PFSK-1 (cell line): Measurements from ENCODE around the gene ILF3.

Experiments used
- FOXP2 ChIP-seq: optimal IDR thresholded peaks from 2 replicates; pipeline ENCODE3; 2011; ENCODE audit warnings: borderline replicate concordance, control low read depth, inconsistent platforms; ENCODE audit not compliant: insufficient read depth; ENCODE audit errors: extremely low read length, extremely low read depth
- POLR2AphosphoS5 ChIP-seq: IDR thresholded peaks from 2 replicates; pipeline ENCODE4 v1.6.1; 2012; ENCODE audit warnings: low read depth, mild to moderate bottlenecking, control low read depth, low read length, moderate library complexity
- SIN3A ChIP-seq: IDR thresholded peaks from 2 replicates; pipeline ENCODE4 v1.6.1; 2012; ENCODE audit warnings: mild to moderate bottlenecking, low read length, moderate library complexity, borderline replicate concordance; ENCODE audit not compliant: insufficient read depth
- TAF1 ChIP-seq: IDR thresholded peaks from 2 replicates; pipeline ENCODE4 v1.6.1; 2012; ENCODE audit warnings: low read length, control low read depth, borderline replicate concordance; ENCODE audit not compliant: insufficient read depth
- TF ChIP-seq, protein P1 (sequence below), 2 experiments: IDR thresholded peaks; 2 replicates each; pipeline versions ENCODE4 v1.6.1 to v1.8.0; 2011 to 2012; ENCODE audit warnings: low read depth in 2 of 2, low read length in 2 of 2, control low read depth in 1 of 2, inconsistent platforms in 1 of 2, mild to moderate bottlenecking in 1 of 2, moderate library complexity in 1 of 2; ENCODE audit not compliant: insufficient read depth in 1 of 2

Gene ILF3

GRCh38 chr19:10641248-10641647 lies 12.9 kb upstream of the ILF3 start:
- no peak for TF ChIP-seq TAF1
- no peak for TF ChIP-seq FOXP2
- TF ChIP-seq, protein P1, sequence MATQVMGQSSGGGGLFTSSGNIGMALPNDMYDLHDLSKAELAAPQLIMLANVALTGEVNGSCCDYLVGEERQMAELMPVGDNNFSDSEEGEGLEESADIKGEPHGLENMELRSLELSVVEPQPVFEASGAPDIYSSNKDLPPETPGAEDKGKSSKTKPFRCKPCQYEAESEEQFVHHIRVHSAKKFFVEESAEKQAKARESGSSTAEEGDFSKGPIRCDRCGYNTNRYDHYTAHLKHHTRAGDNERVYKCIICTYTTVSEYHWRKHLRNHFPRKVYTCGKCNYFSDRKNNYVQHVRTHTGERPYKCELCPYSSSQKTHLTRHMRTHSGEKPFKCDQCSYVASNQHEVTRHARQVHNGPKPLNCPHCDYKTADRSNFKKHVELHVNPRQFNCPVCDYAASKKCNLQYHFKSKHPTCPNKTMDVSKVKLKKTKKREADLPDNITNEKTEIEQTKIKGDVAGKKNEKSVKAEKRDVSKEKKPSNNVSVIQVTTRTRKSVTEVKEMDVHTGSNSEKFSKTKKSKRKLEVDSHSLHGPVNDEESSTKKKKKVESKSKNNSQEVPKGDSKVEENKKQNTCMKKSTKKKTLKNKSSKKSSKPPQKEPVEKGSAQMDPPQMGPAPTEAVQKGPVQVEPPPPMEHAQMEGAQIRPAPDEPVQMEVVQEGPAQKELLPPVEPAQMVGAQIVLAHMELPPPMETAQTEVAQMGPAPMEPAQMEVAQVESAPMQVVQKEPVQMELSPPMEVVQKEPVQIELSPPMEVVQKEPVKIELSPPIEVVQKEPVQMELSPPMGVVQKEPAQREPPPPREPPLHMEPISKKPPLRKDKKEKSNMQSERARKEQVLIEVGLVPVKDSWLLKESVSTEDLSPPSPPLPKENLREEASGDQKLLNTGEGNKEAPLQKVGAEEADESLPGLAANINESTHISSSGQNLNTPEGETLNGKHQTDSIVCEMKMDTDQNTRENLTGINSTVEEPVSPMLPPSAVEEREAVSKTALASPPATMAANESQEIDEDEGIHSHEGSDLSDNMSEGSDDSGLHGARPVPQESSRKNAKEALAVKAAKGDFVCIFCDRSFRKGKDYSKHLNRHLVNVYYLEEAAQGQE (IDR thresholded peaks at IDR 0.05; ENCODE audit: insufficient read depth in 1 of 2, low read depth in 2 of 2, low read length in 2 of 2) = no peak
- no peak for TF ChIP-seq SIN3A
- no peak for TF ChIP-seq POLR2AphosphoS5

DNA sequence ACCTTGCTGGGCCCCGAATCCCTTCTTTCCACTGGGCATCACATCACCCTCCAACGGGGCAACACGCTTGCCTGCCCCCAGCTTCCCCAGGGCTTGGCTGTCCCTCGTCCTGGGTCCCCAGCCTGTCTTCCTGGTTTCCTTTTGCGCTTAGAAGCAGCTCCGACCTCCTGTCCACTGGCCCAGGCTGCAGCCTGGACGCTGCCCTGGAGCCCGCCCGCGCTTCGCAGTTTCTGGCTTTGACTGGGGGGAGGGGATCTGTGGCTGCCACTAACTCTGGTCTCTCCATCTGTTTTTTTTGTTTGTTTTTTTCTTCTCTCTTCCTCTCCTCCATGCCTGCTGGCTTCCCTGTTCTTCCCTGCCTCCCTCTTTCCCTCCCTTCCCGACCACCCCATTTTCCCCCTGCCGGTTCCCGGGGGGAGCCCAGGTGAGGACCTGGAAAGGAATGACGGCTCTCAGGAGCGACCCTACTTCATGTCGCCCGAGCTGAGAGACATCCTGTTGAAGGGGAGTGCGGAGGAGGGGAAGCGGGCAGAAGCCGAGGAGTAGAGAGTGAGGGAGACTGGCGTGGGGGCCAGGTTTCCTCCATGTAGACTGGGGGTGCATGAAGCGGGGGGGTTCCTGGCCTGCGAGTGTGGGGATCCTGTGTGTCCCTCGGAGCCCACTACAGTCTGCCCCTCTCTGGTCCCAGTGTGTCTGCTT lies 11.5 kb upstream of the ILF3 start:
- TF ChIP-seq, protein P1 (IDR thresholded peaks at IDR 0.05; ENCODE audit: insufficient read depth in 1 of 2, low read depth in 2 of 2, low read length in 2 of 2) = no peak
- TF ChIP-seq FOXP2 (no peak), POLR2AphosphoS5 (no peak), TAF1 (no peak), SIN3A (no peak)

- TF ChIP-seq FOXP2 (no peak), SIN3A (no peak), POLR2AphosphoS5 (no peak), TAF1 (no peak)
- TF ChIP-seq, protein P1 (IDR thresholded peaks at IDR 0.05; ENCODE audit: insufficient read depth in 1 of 2, low read depth in 2 of 2, low read length in 2 of 2) = no peak
Observed at GRCh38 chr19:10643172-10643967, 10.8 kb upstream of the ILF3 start.

- TF ChIP-seq POLR2AphosphoS5 = no peak
- TF ChIP-seq TAF1 = no peak
- TF ChIP-seq, protein P1 (IDR thresholded peaks at IDR 0.05; ENCODE audit: insufficient read depth in 1 of 2, low read depth in 2 of 2, low read length in 2 of 2) = no peak
- TF ChIP-seq FOXP2 = no peak
- no peak for TF ChIP-seq SIN3A
Observed at GRCh38 chr19:10643968-10644259, 10.2 kb upstream of the ILF3 start.
